Measurements from ENCODE around the gene COL5A2. TPM values are rescaled to one million over a fixed set of nuclear protein-coding genes. Genes with fewer than 3 reads are reported as not detected.

COL5A2 gene
- total and polyA plus RNA-seq, 9 of the 15 experiments (the other 6 are each of a cell fraction or from before 2014, with no cell fraction given), result 0.01 to 0.54 (median 0.19) TPM

DNA sequence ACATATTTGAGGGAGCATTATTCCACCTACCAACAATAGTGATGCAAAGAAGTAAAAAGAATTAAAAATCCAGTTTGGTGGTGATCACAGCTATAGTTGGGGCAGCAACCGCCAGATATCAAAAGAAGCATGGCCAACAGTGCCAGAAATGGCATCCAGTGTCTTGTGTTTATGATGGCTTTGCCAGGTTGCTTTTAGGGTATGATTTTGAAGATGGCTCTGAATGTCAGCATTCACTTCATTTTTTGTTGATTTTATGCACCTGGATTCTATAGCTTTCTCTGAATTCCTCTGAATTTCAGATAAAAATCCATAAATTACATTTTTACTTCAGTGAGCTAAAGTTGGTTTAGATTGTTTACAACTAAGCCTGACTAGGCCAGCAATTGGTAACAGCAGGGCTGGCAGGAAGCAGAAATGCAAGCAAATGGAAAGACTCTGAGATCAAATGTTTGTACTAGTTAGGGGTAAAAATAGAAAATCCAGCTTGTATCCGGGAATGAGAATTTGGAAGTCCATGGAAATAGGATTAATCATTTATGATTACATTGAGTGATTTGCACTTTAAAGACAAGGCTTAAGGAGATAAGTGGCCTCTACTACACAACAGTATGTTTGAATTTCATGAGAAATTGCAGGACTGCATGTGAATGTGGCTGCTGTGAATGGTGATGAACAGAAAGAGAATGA lies 165.0 kb downstream of the COL5A2 start:
- no peak for FAIRE-seq
- in situ Hi-C loops (cut with MboI) (no loop called here), intact Hi-C loops (cut with micrococcal nuclease) (no loop called here)
- Histone ChIP-seq H2AFZ (ENCODE audit: low read depth, low read length) (no peak overlapping the region), H3K4me3 (no peak overlapping the region), H3K79me2 (ENCODE audit: control insufficient read depth, insufficient read depth, low read length) (no peaks in the 10 kb centered on the region), H4K20me1 (replicated peaks; ENCODE audit: control insufficient read depth, insufficient read depth, low read length) (no peaks in the 10 kb centered on the region), H3K4me2 (ENCODE audit: insufficient read depth, low read length) (no peak overlapping the region), H3K27ac (ENCODE audit: extremely low read depth, low read depth, low read length) (no peak overlapping the region), H3K4me1 (replicated peaks in 1 of 2; ENCODE audit: control insufficient read depth in 2 of 2, insufficient read depth in 2 of 2, low read length in 2 of 2) (no peaks in the 10 kb centered on the region), H3K27me3 (ENCODE audit: control insufficient read depth in 2 of 2, insufficient read depth in 2 of 2, low read length in 2 of 2) (no peaks in the 10 kb centered on the region), H3K9me3 (replicated peaks; ENCODE audit: control insufficient read depth, insufficient read depth, low read depth, low read length) (no peaks in the 10 kb centered on the region), H3K36me3 (ENCODE audit: control insufficient read depth, insufficient read depth, low read length) (no peaks in the 10 kb centered on the region), H3K9me1 (ENCODE audit: control insufficient read depth, insufficient read depth, low read length) (no peaks in the 10 kb centered on the region), H3K9ac (ENCODE audit: insufficient read depth in 1 of 2, low read depth in 2 of 2, low read length in 2 of 2) (no peak overlapping the region)
- ChIA-PET POLR2A (interaction anchor here (0.7 kb wide), 1 partner anchor 33 kb away, joined by 3 read pairs; no protein-coding TSS in a partner anchor), CTCF (ENCODE audit: low intra/inter-chr PET ratio) (no interaction called here)
- no TSS peak for BruUV-seq (replicated peaks)
- no peak for ATAC-seq
- 6% methylated on average over 2 of the region's 2 CpGs for WGBS (ENCODE audit: insufficient coverage, low coverage, missing lambda C conversion rate)
- no peak for DNase-seq (ENCODE audit: extremely low read depth in 1 of 4, low spot score in 3 of 4)
- TF ChIP-seq NFXL1 (CRISPR knock-in tag; IDR thresholded peaks at IDR 0.05) (no peak), GTF2E2 (tag; IDR thresholded peaks at IDR 0.05) (no peak), MIER1 (IDR thresholded peaks at IDR 0.05; ENCODE audit: low read depth) (no peak), ZBTB34 (CRISPR knock-in tag; IDR thresholded peaks at IDR 0.05) (no peak), NONO (IDR thresholded peaks at IDR 0.05; ENCODE audit: low read depth in 2 of 2, low read length in 1 of 2) (no peak), KAT8 (IDR thresholded peaks at IDR 0.05; ENCODE audit: low read depth) (no peak), GATAD2A (IDR thresholded peaks at IDR 0.05) (no peak), MTA3 (IDR thresholded peaks at IDR 0.05; ENCODE audit: borderline replicate concordance) (no peak), REST (IDR thresholded peaks at IDR 0.05; ENCODE audit: borderline replicate concordance) (no peak), REST (CRISPR knock-in tag; IDR thresholded peaks at IDR 0.05; ENCODE audit: low read depth) (no peak), MCM3 (IDR thresholded peaks at IDR 0.05) (no peak), RCOR1 (IDR thresholded peaks at IDR 0.05; ENCODE audit: borderline replicate concordance in 1 of 2, low read depth in 2 of 2, low read length in 2 of 2) (no peak), RBM14 (IDR thresholded peaks at IDR 0.05; ENCODE audit: borderline replicate concordance, insufficient read depth, low read depth, low read length) (no peak), ZNF584 (CRISPR knock-in tag; IDR thresholded peaks at IDR 0.05; ENCODE audit: low read depth) (no peak)
